Sigmoid colon (tissue), 4 donors: ENCODE results near the gene EVA1C.
"Not testable (repeated sequence)": the region's sequence is repeated elsewhere in the genome, so short reads cannot be mapped to it uniquely, and the experiment has no call there.

Source experiments
- EP300 ChIP-seq, 4 donors: sonication (generic); formaldehyde crosslinking; IDR thresholded peaks; one replicate each; pipeline ENCODE4 v1.6.1; 2017; ENCODE audit warnings: antibody characterized with exemption in 4 of 4
- POLR2A ChIP-seq, 2 donors: fragments of 450-650 bp; IDR thresholded peaks; one replicate each; pipeline ENCODE4 v1.6.1; 2016; ENCODE audit warnings: antibody characterized with exemption in 2 of 2, mild to moderate bottlenecking in 2 of 2, moderate library complexity in 2 of 2
- POLR2AphosphoS5 ChIP-seq, 4 donors: sonication (generic); formaldehyde crosslinking; IDR thresholded peaks; one replicate each; pipeline ENCODE4 v1.6.1; 2017; ENCODE audit warnings: antibody characterized with exemption in 4 of 4
- TF ChIP-seq, protein P1 (sequence below), 4 experiments: fragments of 450-650 bp in 3 of 4; fragments of 200-600 bp in 1 of 4; IDR thresholded peaks; one replicate each; pipeline ENCODE4 v1.5.1; 2016 to 2019; ENCODE audit warnings: antibody characterized with exemption in 4 of 4, mild to moderate bottlenecking in 3 of 4, moderate library complexity in 2 of 4

DNA sequence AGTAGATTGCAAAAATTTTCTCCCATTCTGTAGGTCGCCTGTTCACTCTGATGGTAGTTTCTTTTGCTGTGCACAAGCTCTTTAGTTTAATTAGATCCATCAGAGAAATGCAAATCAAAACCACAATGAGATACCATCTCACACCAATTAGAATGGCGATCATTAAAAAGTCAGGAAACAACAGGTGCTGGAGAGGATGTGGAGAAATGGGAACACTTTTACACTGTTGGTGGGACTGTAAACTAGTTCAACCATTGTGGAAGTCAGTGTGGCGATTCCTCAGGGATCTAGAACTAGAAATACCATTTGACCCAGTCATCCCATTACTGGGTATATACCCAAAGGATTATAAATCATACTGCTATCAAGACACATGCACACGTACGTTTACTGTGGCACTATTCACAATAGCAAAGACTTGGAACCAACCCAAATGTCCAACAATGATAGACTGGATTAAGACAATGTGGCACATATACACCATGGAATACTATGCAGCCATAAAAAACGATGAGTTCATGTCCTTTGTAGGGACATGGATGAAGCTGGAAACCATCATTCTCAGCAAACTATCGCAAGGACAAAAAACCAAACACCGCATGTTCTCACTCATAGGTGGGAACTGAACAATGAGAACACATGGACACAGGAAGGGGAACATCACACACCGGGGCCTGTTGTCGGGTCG is 21.8 kb upstream of the EVA1C start:
- TF ChIP-seq, protein P1, sequence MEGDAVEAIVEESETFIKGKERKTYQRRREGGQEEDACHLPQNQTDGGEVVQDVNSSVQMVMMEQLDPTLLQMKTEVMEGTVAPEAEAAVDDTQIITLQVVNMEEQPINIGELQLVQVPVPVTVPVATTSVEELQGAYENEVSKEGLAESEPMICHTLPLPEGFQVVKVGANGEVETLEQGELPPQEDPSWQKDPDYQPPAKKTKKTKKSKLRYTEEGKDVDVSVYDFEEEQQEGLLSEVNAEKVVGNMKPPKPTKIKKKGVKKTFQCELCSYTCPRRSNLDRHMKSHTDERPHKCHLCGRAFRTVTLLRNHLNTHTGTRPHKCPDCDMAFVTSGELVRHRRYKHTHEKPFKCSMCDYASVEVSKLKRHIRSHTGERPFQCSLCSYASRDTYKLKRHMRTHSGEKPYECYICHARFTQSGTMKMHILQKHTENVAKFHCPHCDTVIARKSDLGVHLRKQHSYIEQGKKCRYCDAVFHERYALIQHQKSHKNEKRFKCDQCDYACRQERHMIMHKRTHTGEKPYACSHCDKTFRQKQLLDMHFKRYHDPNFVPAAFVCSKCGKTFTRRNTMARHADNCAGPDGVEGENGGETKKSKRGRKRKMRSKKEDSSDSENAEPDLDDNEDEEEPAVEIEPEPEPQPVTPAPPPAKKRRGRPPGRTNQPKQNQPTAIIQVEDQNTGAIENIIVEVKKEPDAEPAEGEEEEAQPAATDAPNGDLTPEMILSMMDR (IDR thresholded peaks at IDR 0.05), result not testable (repeated sequence)
- TF ChIP-seq POLR2A, POLR2AphosphoS5, EP300 (IDR thresholded peaks at IDR 0.05): not testable (repeated sequence)
